Measurements from ENCODE around the gene LOXL3.

DNA sequence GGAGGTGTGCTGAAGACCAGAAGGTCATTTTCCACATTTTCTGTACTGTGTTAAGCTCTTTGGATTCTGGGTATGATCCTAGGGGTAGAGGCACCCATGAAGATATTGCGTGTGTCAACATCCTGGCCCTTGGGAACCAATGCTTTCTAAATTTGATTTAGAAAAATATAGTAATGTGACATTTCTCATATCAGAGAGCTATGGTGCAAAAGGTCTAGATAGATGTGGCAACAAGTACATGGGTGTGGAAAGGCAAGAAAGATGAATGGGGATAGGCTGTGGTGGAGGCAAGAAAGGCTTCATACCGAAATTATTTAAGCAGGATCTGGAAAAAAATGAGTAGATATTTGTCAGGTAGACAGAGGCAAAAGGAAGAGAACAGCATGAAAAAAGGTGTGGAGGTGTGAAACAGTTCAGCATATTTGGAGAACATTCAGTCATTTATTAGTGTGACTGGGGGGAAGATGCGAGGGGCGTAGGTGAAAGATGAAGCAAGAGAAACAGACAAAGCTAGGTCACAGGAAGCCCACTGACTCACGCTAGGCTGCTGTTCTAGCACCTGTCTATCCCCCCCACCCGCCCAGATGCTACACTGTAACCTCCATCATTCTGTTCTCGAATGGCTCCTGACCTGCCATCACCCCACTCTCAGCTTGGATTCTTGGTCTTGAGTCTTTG is 12.5 kb upstream of the LOXL3 start:
- TF ChIP-seq CTCF (tag by site-specific recombination; IDR thresholded peaks at IDR 0.05) (no peak), RBAK (tag by site-specific recombination; IDR thresholded peaks at IDR 0.05) (no peak), ZBTB7A (tag by site-specific recombination; IDR thresholded peaks at IDR 0.05; ENCODE audit: low read depth) (no peak), ZNF114 (tag by site-specific recombination; IDR thresholded peaks at IDR 0.05) (no peak), ZNF561 (tag by site-specific recombination; IDR thresholded peaks at IDR 0.05; ENCODE audit: borderline replicate concordance) (no peak), ZNF837 (tag by site-specific recombination; IDR thresholded peaks at IDR 0.05) (no peak), ZNF354C (tag by site-specific recombination; IDR thresholded peaks at IDR 0.05; ENCODE audit: borderline replicate concordance, low read depth) (no peak), ZNF404 (tag by site-specific recombination; IDR thresholded peaks at IDR 0.05) (no peak), GFI1B (tag by site-specific recombination; IDR thresholded peaks at IDR 0.05) (no peak), TCF7L2 (IDR thresholded peaks at IDR 0.05; ENCODE audit: borderline replicate concordance, low read depth, low read length) (no peak)
- TF ChIP-seq, protein P1, sequence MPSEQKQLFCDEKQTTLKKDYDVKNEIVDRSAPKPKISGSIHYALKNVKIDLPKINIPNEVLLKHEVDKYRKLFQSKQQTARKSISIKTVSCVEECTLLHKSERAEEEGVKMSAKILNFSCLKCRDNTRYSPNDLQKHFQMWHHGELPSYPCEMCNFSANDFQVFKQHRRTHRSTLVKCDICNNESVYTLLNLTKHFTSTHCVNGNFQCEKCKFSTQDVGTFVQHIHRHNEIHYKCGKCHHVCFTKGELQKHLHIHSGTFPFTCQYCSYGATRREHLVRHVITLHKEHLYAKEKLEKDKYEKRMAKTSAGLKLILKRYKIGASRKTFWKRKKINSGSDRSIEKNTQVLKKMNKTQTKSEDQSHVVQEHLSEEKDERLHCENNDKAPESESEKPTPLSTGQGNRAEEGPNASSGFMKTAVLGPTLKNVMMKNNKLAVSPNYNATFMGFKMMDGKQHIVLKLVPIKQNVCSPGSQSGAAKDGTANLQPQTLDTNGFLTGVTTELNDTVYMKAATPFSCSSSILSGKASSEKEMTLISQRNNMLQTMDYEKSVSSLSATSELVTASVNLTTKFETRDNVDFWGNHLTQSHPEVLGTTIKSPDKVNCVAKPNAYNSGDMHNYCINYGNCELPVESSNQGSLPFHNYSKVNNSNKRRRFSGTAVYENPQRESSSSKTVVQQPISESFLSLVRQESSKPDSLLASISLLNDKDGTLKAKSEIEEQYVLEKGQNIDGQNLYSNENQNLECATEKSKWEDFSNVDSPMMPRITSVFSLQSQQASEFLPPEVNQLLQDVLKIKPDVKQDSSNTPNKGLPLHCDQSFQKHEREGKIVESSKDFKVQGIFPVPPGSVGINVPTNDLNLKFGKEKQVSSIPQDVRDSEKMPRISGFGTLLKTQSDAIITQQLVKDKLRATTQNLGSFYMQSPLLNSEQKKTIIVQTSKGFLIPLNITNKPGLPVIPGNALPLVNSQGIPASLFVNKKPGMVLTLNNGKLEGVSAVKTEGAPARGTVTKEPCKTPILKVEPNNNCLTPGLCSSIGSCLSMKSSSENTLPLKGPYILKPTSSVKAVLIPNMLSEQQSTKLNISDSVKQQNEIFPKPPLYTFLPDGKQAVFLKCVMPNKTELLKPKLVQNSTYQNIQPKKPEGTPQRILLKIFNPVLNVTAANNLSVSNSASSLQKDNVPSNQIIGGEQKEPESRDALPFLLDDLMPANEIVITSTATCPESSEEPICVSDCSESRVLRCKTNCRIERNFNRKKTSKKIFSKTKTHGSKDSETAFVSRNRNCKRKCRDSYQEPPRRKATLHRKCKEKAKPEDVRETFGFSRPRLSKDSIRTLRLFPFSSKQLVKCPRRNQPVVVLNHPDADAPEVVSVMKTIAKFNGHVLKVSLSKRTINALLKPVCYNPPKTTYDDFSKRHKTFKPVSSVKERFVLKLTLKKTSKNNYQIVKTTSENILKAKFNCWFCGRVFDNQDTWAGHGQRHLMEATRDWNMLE (tag by site-specific recombination; conservative IDR thresholded peaks at IDR 0.05; ENCODE audit: low read depth), result no peak
- TF ChIP-seq, protein P2, sequence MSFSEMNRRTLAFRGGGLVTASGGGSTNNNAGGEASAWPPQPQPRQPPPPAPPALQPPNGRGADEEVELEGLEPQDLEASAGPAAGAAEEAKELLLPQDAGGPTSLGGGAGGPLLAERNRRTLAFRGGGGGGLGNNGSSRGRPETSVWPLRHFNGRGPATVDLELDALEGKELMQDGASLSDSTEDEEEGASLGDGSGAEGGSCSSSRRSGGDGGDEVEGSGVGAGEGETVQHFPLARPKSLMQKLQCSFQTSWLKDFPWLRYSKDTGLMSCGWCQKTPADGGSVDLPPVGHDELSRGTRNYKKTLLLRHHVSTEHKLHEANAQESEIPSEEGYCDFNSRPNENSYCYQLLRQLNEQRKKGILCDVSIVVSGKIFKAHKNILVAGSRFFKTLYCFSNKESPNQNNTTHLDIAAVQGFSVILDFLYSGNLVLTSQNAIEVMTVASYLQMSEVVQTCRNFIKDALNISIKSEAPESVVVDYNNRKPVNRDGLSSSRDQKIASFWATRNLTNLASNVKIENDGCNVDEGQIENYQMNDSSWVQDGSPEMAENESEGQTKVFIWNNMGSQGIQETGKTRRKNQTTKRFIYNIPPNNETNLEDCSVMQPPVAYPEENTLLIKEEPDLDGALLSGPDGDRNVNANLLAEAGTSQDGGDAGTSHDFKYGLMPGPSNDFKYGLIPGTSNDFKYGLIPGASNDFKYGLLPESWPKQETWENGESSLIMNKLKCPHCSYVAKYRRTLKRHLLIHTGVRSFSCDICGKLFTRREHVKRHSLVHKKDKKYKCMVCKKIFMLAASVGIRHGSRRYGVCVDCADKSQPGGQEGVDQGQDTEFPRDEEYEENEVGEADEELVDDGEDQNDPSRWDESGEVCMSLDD (tag by site-specific recombination; IDR thresholded peaks at IDR 0.05), result no peak
- TF ChIP-seq, protein P3, sequence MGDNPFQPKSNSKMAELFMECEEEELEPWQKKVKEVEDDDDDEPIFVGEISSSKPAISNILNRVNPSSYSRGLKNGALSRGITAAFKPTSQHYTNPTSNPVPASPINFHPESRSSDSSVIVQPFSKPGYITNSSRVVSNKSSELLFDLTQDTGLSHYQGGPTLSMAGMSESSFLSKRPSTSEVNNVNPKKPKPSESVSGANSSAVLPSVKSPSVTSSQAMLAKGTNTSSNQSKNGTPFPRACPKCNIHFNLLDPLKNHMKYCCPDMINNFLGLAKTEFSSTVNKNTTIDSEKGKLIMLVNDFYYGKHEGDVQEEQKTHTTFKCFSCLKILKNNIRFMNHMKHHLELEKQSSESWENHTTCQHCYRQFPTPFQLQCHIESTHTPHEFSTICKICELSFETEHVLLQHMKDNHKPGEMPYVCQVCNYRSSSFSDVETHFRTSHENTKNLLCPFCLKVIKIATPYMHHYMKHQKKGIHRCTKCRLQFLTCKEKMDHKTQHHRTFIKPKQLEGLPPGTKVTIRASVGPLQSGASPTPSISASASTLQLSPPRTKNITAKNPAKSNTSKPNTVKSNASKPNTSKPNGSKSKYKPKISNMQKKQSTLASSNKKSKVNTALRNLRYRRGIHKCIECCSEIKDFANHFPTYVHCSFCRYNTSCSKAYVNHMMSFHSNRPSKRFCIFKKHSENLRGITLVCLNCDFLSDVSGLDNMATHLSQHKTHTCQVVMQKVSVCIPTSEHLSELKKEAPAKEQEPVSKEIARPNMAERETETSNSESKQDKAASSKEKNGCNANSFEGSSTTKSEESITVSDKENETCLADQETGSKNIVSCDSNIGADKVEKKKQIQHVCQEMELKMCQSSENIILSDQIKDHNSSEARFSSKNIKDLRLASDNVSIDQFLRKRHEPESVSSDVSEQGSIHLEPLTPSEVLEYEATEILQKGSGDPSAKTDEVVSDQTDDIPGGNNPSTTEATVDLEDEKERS (tag by site-specific recombination; IDR thresholded peaks at IDR 0.05), result no peak
